ENCODE data around the gene RAE1.

GRCh38 chr20:57377350-57377749 lies 26.3 kb downstream of the RAE1 start:
- TF ChIP-seq, protein P1, sequence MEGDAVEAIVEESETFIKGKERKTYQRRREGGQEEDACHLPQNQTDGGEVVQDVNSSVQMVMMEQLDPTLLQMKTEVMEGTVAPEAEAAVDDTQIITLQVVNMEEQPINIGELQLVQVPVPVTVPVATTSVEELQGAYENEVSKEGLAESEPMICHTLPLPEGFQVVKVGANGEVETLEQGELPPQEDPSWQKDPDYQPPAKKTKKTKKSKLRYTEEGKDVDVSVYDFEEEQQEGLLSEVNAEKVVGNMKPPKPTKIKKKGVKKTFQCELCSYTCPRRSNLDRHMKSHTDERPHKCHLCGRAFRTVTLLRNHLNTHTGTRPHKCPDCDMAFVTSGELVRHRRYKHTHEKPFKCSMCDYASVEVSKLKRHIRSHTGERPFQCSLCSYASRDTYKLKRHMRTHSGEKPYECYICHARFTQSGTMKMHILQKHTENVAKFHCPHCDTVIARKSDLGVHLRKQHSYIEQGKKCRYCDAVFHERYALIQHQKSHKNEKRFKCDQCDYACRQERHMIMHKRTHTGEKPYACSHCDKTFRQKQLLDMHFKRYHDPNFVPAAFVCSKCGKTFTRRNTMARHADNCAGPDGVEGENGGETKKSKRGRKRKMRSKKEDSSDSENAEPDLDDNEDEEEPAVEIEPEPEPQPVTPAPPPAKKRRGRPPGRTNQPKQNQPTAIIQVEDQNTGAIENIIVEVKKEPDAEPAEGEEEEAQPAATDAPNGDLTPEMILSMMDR (IDR thresholded peaks at IDR 0.05): no peak
- no peak for TF ChIP-seq POLR2A (IDR thresholded peaks at IDR 0.05)

All from esophagus squamous epithelium (tissue), 4 donors.